Nephron (organoid): ENCODE results near the gene WDFY3.
"Not testable (repeated sequence)": the region's sequence is repeated elsewhere in the genome, so short reads cannot be mapped to it uniquely, and the experiment has no call there.

ENCODE experiments used
- H3K27ac Mint-ChIP-seq, 3 experiments: 2 replicates each; pipeline ENCODE4 v1.8.0; 2020; ENCODE audit warnings: mixed read lengths in 3 of 3, mild to moderate bottlenecking in 2 of 3, moderate library complexity in 1 of 3
- H3K27me3 Mint-ChIP-seq: 2 replicates; pipeline ENCODE4 v1.8.0; 2021; ENCODE audit warnings: low read depth, mild to moderate bottlenecking, moderate library complexity, mixed read lengths
- H3K36me3 Mint-ChIP-seq: 2 replicates; pipeline ENCODE4 v1.8.0; 2020; ENCODE audit warnings: low read depth, mixed read lengths
- H3K4me1 Mint-ChIP-seq: 2 replicates; pipeline ENCODE4 v1.8.0; 2020; ENCODE audit warnings: mixed read lengths
- H3K4me3 Mint-ChIP-seq, 3 experiments: 2 replicates each; pipeline ENCODE4 v1.8.0; 2020; ENCODE audit warnings: mild to moderate bottlenecking in 3 of 3, mixed read lengths in 3 of 3, moderate library complexity in 2 of 3
- H3K9me3 Mint-ChIP-seq: 2 replicates; pipeline ENCODE4 v1.8.0; 2020; ENCODE audit warnings: mixed read lengths
- TF ChIP-seq, protein P1 (sequence below), 3 experiments: fragments of 200-600 bp; sonication (generic); IDR thresholded peaks; one replicate each; pipeline ENCODE4 v1.5.0; 2021; ENCODE audit warnings: antibody characterized with exemption in 3 of 3; ENCODE audit not compliant: unreplicated experiment in 3 of 3

The WDFY3 gene

DNA sequence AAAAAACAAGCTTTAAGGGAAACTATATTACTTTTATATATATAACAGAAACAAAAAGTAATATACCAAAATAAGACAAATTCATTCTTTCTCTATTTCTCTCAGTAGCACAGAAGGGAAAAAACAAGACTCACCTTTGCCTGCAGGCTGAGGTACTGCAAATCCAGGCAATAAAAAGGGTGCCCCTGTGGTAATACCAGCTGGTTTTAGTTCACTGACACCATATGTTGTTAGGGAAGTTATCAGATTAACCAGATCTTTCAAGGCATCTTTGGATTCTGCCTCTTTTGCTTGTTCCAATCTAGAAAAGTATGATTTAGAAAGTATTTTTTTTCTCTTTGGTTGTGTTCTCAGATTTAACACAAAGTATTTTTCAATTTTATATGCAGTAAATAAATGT, 139.8 kb downstream of the WDFY3 start:
- H3K9me3 Mint-ChIP-seq, result no peaks in the 10 kb centered on the region
- H3K4me1 Mint-ChIP-seq, result no peaks in the 10 kb centered on the region
- H3K4me3 Mint-ChIP-seq, result no peak overlapping the region
- peaks cover 23% of the 10 kb centered on the region for H3K36me3 Mint-ChIP-seq
- H3K27ac Mint-ChIP-seq, result no peak overlapping the region
- TF ChIP-seq, protein P1, sequence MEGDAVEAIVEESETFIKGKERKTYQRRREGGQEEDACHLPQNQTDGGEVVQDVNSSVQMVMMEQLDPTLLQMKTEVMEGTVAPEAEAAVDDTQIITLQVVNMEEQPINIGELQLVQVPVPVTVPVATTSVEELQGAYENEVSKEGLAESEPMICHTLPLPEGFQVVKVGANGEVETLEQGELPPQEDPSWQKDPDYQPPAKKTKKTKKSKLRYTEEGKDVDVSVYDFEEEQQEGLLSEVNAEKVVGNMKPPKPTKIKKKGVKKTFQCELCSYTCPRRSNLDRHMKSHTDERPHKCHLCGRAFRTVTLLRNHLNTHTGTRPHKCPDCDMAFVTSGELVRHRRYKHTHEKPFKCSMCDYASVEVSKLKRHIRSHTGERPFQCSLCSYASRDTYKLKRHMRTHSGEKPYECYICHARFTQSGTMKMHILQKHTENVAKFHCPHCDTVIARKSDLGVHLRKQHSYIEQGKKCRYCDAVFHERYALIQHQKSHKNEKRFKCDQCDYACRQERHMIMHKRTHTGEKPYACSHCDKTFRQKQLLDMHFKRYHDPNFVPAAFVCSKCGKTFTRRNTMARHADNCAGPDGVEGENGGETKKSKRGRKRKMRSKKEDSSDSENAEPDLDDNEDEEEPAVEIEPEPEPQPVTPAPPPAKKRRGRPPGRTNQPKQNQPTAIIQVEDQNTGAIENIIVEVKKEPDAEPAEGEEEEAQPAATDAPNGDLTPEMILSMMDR (IDR thresholded peaks at IDR 0.05; ENCODE audit: unreplicated experiment in 3 of 3), result no peak
- H3K27me3 Mint-ChIP-seq, result no peaks in the 10 kb centered on the region

- no peak overlapping the region for H3K4me3 Mint-ChIP-seq
- H3K27ac Mint-ChIP-seq, result no peak overlapping the region
- no peaks in the 10 kb centered on the region for H3K4me1 Mint-ChIP-seq
- H3K36me3 Mint-ChIP-seq, result peaks cover 24% of the 10 kb centered on the region
- no peaks in the 10 kb centered on the region for H3K27me3 Mint-ChIP-seq
- TF ChIP-seq, protein P1 (IDR thresholded peaks at IDR 0.05; ENCODE audit: unreplicated experiment in 3 of 3), result no peak
- no peaks in the 10 kb centered on the region for H3K9me3 Mint-ChIP-seq
Measured at GRCh38 chr4:84825701-84826341, 140.7 kb downstream of the WDFY3 start.

DNA sequence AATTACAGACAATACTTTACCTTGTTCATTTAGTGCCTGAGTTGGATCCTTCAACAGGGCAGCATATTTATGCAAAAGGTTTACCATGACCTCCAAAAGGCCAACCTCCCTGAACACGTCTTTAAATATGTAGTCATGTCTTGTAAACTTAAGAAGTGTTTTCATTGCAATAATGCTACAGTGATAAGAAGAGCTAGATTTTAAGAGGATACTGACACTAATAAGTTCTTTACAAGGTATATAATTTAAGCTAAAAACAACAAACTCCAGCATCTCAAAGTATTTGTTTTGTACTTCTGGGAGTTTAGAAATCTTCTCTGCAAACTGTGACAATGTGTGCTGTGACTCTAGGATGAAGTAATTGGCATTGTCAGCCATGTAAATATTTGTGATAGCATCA, 145.4 kb downstream of the WDFY3 start:
- peaks cover 25% of the 10 kb centered on the region for H3K36me3 Mint-ChIP-seq

GRCh38 chr4:84814094-84814750, 152.3 kb downstream of the WDFY3 start:
- H3K36me3 Mint-ChIP-seq, result peaks cover 30% of the 10 kb centered on the region
- peak overlapping the region in 1 of 3 experiments; percentile 49 for H3K27ac Mint-ChIP-seq
- H3K9me3 Mint-ChIP-seq, result no peaks in the 10 kb centered on the region
- no peaks in the 10 kb centered on the region for H3K27me3 Mint-ChIP-seq
- H3K4me3 Mint-ChIP-seq, result no peak overlapping the region
- no peaks in the 10 kb centered on the region for H3K4me1 Mint-ChIP-seq
- TF ChIP-seq, protein P1 (IDR thresholded peaks at IDR 0.05; ENCODE audit: unreplicated experiment in 3 of 3), result no peak

More for the DNA sequence above, 145.4 kb downstream of the WDFY3 start:
- Mint-ChIP-seq H3K27ac (no peak overlapping the region), H3K4me3 (no peak overlapping the region), H3K9me3 (no peaks in the 10 kb centered on the region), H3K4me1 (no peaks in the 10 kb centered on the region), H3K27me3 (no peaks in the 10 kb centered on the region)
- TF ChIP-seq, protein P1 (IDR thresholded peaks at IDR 0.05; ENCODE audit: unreplicated experiment in 3 of 3), result no peak

GRCh38 chr4:84809946-84810345, 156.5 kb downstream of the WDFY3 start:
- TF ChIP-seq, protein P1 (IDR thresholded peaks at IDR 0.05; ENCODE audit: unreplicated experiment in 3 of 3), result no peak
- H3K9me3 Mint-ChIP-seq, result no peaks in the 10 kb centered on the region

GRCh38 chr4:84808332-84808731, 158.2 kb downstream of the WDFY3 start:
- Mint-ChIP-seq H3K4me1 (no peaks in the 10 kb centered on the region), H3K27ac (no peak overlapping the region), H3K9me3 (no peaks in the 10 kb centered on the region), H3K36me3 (peaks cover 38% of the 10 kb centered on the region), H3K27me3 (no peaks in the 10 kb centered on the region), H3K4me3 (no peak overlapping the region)
- TF ChIP-seq, protein P1 (IDR thresholded peaks at IDR 0.05; ENCODE audit: unreplicated experiment in 3 of 3), result no peak

More at GRCh38 chr4:84809946-84810345, 156.5 kb downstream of the WDFY3 start:
- H3K27me3 Mint-ChIP-seq, result no peaks in the 10 kb centered on the region
- H3K36me3 Mint-ChIP-seq, result peaks cover 35% of the 10 kb centered on the region
- no peaks in the 10 kb centered on the region for H3K4me1 Mint-ChIP-seq
- no peak overlapping the region for H3K27ac Mint-ChIP-seq
- no peak overlapping the region for H3K4me3 Mint-ChIP-seq

GRCh38 chr4:84806541-84806940, 159.9 kb downstream of the WDFY3 start:
- H3K9me3 Mint-ChIP-seq, H3K4me1 Mint-ChIP-seq, H3K27me3 Mint-ChIP-seq, H3K27ac Mint-ChIP-seq, H3K4me3 Mint-ChIP-seq: not testable (repeated sequence)
- peaks cover 47% of the 10 kb centered on the region for H3K36me3 Mint-ChIP-seq
